Measurements from ENCODE around the gene WDR1. TPM values are rescaled to one million over a fixed set of nuclear protein-coding genes. Genes with fewer than 3 reads are reported as not detected.

WDR1 gene
- total and polyA plus RNA-seq, 10 of the 15 experiments (the other 5 are each of a cell fraction or from before 2014, with no cell fraction given) = 28.5 to 397 (median 290) TPM

DNA sequence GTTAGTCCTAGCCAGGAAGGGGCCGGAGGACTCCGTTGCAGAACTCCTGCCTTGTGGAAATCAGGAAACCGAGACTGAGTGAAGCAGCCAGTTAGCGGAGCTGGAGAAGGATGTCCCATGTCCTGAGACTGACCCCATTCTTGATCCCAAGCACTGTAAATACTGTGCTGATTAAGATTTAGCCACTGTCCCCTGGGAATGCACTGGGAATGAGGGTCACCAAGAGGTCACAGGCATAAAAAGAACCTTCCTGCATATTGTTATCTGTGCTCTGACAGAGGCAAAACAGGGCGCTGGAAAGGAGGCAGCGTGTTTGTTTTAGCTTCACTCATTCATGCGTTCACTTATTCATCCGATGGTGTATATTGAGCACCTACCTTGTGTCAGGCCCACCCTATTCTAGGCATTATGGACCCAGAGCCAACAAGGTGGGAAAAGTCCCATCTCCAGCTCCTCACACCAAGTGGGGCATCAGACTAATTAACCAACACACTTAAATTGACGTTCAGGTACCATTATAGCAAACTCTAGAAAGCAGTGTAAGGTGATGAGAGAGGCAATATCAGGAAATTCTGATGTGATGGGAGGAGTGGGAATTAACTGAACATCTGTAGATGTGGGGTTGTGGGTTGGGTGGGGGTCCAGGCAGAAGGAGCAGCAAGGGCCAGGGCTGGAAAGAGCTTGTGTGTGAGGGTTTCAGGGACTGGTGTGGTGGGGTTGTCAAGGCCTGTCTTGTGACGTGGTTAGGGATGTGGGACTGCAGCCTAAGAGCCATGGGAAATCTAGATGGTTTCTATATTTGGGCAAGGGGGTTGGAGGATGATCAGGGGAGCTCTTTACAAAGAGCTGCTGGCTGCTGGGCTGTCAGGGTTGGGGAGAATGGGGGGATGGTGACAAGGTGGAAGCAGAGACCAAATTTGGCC is 84.7 kb downstream of the WDR1 start:
- Histone ChIP-seq H2AFZ (ENCODE audit: control insufficient read depth, low read depth, low read length) (no peak overlapping the region), H3K4me2 (ENCODE audit: control insufficient read depth, insufficient read depth) (no peak overlapping the region), H3K27me3 (replicated peaks in 1 of 2; ENCODE audit: control insufficient read depth in 2 of 2, insufficient read depth in 2 of 2, low read length in 1 of 2) (no peaks in the 10 kb centered on the region; a peak in 1 of 4 replicates), H3K36me3 (ENCODE audit: control insufficient read depth in 2 of 2, insufficient read depth in 2 of 2, low read length in 1 of 2) (no peaks in the 10 kb centered on the region), H4K20me1 (ENCODE audit: control insufficient read depth, insufficient read depth) (no peaks in the 10 kb centered on the region), H3K4me3 (no peak overlapping the region), H3K9me3 (replicated peaks; ENCODE audit: control insufficient read depth, insufficient read depth, low read length) (no peaks in the 10 kb centered on the region), H3K9ac (ENCODE audit: control insufficient read depth, insufficient read depth, low read length) (no peak overlapping the region), H3K27ac (ENCODE audit: control insufficient read depth, insufficient read depth) (no peak overlapping the region), H3K79me2 (ENCODE audit: control insufficient read depth, insufficient read depth, low read length) (no peaks in the 10 kb centered on the region), H3K4me1 (ENCODE audit: control insufficient read depth, insufficient read depth, low read length) (no peaks in the 10 kb centered on the region)
- BruUV-seq (replicated peaks) = no TSS peak
- DNase-seq (ENCODE audit: low read depth, low spot score) (no peak), ATAC-seq (no peak), FAIRE-seq (no peak)
- ChIA-PET RAD21 (ENCODE audit: unreplicated experiment) (interaction anchor here (1.9 kb wide), 1 partner anchor 16 kb away, joined by 4 read pairs; no protein-coding TSS in a partner anchor), CTCF (interaction anchor here (10.0 kb wide), 1 partner anchor 16 kb away, joined by 47 read pairs; no protein-coding TSS in a partner anchor), POLR2A (no interaction called here), SMC1A (ENCODE audit: uncharacterized antibody, unreplicated experiment) (interaction anchor here (2.0 kb wide), 1 partner anchor 17 kb away, joined by 8 read pairs; no protein-coding TSS in a partner anchor)
- intact Hi-C loops (cut with micrococcal nuclease; ENCODE audit: unreplicated experiment) = no loop called here
- WGBS (ENCODE audit: insufficient coverage, insufficient replicate concordance, low lambda C conversion rate, missing lambda C conversion rate) = 77% methylated on average over 10 of the region's 10 CpGs
- TF ChIP-seq BRCA1 (IDR thresholded peaks at IDR 0.05; ENCODE audit: low read depth, low read length) (no peak), NFIC (IDR thresholded peaks at IDR 0.05; ENCODE audit: low read depth, low read length) (no peak), DPF2 (IDR thresholded peaks at IDR 0.05) (no peak), SREBF1 (IDR thresholded peaks at IDR 0.05; ENCODE audit: low read length) (no peak), SUPT20H (IDR thresholded peaks at IDR 0.05; ENCODE audit: borderline replicate concordance, control insufficient read depth, low read depth, low read length) (no peak), NFYA (IDR thresholded peaks at IDR 0.05; ENCODE audit: borderline replicate concordance, low read depth, low read length) (no peak), ZNF217 (IDR thresholded peaks at IDR 0.05) (no peak), JUNB (IDR thresholded peaks at IDR 0.05) (no peak), CBX5 (IDR thresholded peaks at IDR 0.05; ENCODE audit: low read depth) (no peak)
- TF ChIP-seq, protein P1, sequence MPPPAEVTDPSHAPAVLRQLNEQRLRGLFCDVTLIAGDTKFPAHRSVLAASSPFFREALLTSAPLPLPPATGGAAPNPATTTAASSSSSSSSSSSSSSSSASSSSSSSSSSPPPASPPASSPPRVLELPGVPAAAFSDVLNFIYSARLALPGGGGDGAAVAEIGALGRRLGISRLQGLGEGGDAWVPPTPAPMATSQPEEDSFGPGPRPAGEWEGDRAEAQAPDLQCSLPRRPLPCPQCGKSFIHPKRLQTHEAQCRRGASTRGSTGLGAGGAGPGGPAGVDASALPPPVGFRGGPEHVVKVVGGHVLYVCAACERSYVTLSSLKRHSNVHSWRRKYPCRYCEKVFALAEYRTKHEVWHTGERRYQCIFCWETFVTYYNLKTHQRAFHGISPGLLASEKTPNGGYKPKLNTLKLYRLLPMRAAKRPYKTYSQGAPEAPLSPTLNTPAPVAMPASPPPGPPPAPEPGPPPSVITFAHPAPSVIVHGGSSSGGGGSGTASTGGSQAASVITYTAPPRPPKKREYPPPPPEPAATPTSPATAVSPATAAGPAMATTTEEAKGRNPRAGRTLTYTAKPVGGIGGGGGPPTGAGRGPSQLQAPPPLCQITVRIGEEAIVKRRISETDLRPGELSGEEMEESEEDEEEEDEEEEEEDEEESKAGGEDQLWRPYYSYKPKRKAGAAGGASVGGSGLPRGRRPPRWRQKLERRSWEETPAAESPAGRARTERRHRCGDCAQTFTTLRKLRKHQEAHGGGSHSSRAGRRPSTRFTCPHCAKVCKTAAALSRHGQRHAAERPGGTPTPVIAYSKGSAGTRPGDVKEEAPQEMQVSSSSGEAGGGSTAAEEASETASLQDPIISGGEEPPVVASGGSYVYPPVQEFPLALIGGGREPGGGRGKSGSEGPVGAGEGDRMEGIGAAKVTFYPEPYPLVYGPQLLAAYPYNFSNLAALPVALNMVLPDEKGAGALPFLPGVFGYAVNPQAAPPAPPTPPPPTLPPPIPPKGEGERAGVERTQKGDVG (CRISPR knock-in tag; IDR thresholded peaks at IDR 0.05) = no peak
- TF ChIP-seq, protein P2, sequence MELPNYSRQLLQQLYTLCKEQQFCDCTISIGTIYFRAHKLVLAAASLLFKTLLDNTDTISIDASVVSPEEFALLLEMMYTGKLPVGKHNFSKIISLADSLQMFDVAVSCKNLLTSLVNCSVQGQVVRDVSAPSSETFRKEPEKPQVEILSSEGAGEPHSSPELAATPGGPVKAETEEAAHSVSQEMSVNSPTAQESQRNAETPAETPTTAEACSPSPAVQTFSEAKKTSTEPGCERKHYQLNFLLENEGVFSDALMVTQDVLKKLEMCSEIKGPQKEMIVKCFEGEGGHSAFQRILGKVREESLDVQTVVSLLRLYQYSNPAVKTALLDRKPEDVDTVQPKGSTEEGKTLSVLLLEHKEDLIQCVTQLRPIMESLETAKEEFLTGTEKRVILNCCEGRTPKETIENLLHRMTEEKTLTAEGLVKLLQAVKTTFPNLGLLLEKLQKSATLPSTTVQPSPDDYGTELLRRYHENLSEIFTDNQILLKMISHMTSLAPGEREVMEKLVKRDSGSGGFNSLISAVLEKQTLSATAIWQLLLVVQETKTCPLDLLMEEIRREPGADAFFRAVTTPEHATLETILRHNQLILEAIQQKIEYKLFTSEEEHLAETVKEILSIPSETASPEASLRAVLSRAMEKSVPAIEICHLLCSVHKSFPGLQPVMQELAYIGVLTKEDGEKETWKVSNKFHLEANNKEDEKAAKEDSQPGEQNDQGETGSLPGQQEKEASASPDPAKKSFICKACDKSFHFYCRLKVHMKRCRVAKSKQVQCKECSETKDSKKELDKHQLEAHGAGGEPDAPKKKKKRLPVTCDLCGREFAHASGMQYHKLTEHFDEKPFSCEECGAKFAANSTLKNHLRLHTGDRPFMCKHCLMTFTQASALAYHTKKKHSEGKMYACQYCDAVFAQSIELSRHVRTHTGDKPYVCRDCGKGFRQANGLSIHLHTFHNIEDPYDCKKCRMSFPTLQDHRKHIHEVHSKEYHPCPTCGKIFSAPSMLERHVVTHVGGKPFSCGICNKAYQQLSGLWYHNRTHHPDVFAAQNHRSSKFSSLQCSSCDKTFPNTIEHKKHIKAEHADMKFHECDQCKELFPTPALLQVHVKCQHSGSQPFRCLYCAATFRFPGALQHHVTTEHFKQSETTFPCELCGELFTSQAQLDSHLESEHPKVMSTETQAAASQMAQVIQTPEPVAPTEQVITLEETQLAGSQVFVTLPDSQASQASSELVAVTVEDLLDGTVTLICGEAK (IDR thresholded peaks at IDR 0.05; ENCODE audit: borderline replicate concordance) = no peak
- in situ Hi-C loops (cut with MboI) = no loop called here

Measured in GM12878 (cell line).